Muscle of leg (tissue), 11 donors: ENCODE measurements around the gene MYO9A. TPM values are rescaled to one million over a fixed set of nuclear protein-coding genes. Genes with fewer than 3 reads are reported as not detected.

Experiments
- DNase-seq: peaks from one replicate; pipeline ENCODE4 v3.0.0; 2013
- H3K27ac ChIP-seq: one replicate; pipeline ENCODE4 v1.5.1; 2013; ENCODE audit warnings: mild to moderate bottlenecking, low read length, control low read depth
- H3K27me3 ChIP-seq: one replicate; pipeline ENCODE4 v1.6.1; 2013; ENCODE audit warnings: low read length; ENCODE audit not compliant: control insufficient read depth, insufficient read depth
- H3K36me3 ChIP-seq: one replicate; pipeline ENCODE4 v1.6.1; 2013; ENCODE audit warnings: low read length; ENCODE audit not compliant: control insufficient read depth, insufficient read depth
- H3K4me1 ChIP-seq: one replicate; pipeline ENCODE4 v1.6.1; 2013; ENCODE audit warnings: low read length; ENCODE audit not compliant: control insufficient read depth, insufficient read depth
- H3K4me3 ChIP-seq: one replicate; pipeline ENCODE4 v1.5.1; 2013; ENCODE audit warnings: low read length, control low read depth
- H3K9me3 ChIP-seq: replicated peaks from 2 replicates; pipeline ENCODE4 v1.6.1; 2013; ENCODE audit warnings: low read depth, low read length; ENCODE audit not compliant: control insufficient read depth
- whole genome bisulfite sequencing: methylation state at CpG from one replicate; pipeline ENCODE4 v1.1.5; 2013; ENCODE audit warnings: missing lambda C conversion rate; ENCODE audit not compliant: insufficient coverage; 5-methylcytosine and 5-hydroxymethylcytosine counted together
- polyA plus RNA-seq, 8 donors: library from polyadenylated mRNA; unstranded; fragments of 120-200 nt; gene quantifications; one replicate each; pipeline versions ENCODE4 v1.2.1 to v1.2.3, GENCODE V29; 2013; ENCODE audit warnings: inconsistent platforms in 1 of 8, low replicate concordance in 1 of 8; ENCODE audit not compliant: insufficient read length in 8 of 8, insufficient read depth in 1 of 8
- total RNA-seq: library from RNA; stranded (reverse); fragments of 120-200 nt; gene quantifications from one replicate; pipeline ENCODE4 v1.2.4, GENCODE V29; 2013

Gene MYO9A
- total and polyA plus RNA-seq, 9 donors, result 18.6 to 63.8 (median 28.1) TPM

DNA sequence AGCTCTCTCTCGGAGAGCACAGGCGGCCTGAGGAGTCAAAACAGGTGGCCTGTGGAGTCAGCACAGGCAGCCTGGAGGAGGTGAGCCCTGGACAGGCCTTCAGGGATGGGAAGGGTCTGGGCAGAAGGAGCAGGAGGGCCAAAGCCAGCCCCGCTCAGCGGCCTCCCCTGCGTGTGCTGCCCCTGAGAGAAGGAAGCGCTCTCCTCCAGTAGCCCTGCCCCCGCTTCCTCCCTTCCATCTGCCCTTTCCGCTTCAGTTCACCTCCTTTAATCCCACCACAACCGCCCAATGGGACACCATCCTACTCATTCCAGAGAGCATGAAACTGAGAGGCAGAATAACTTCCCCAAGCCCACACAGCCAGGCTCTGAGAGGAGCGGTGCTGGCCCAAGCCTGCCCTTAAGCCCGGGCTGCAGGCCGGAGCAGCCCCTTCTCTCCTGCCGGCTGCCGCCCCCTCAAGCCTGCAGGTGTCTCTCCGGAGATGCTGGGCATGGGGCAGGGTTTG, 310.8 kb downstream of the MYO9A start:
- DNase-seq, result peak; percentile 36
- WGBS, result 37% methylated on average over 15 of the region's 15 CpGs

DNA sequence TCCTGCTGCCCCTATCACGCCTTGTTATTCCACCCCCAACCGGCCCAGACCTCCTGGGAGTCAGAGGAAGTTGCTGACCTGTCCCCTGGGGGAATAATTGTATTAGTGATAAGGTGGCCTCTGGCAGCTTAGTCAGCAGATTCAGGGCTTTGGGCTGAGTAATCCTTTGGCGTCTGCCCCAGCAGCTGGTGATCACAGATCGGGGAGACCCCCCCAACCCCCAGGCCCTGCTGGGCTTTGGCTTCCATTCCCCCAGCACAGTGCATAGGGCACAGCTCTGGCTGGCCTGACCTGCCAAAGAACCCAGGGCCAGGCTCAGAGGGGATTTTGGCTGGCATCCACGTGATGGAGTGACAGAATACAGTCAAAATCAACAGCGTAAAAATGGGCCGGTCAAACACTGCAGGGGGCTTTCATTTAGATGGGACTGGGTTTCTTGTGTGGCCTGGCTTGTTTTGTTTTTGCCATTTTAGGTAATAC, 311.5 kb downstream of the MYO9A start:
- Histone ChIP-seq H3K27ac (no peak overlapping the region), H3K4me1 (peaks cover 66% of the 10 kb centered on the region), H3K4me3 (no peak overlapping the region), H3K36me3 (no peaks in the 10 kb centered on the region), H3K9me3 (no peaks in the 10 kb centered on the region), H3K27me3 (no peaks in the 10 kb centered on the region)
- peak; percentile 48 for DNase-seq
- WGBS, result 40% methylated on average over 2 of the region's 7 CpGs

More for the DNA sequence above, 310.8 kb downstream of the MYO9A start:
- H3K27me3 ChIP-seq, result no peaks in the 10 kb centered on the region
- H3K4me1 ChIP-seq, result peaks cover 73% of the 10 kb centered on the region
- peak overlapping the region; percentile 22 for H3K27ac ChIP-seq
- H3K9me3 ChIP-seq, result no peaks in the 10 kb centered on the region
- no peak overlapping the region for H3K4me3 ChIP-seq
- no peaks in the 10 kb centered on the region for H3K36me3 ChIP-seq

DNA sequence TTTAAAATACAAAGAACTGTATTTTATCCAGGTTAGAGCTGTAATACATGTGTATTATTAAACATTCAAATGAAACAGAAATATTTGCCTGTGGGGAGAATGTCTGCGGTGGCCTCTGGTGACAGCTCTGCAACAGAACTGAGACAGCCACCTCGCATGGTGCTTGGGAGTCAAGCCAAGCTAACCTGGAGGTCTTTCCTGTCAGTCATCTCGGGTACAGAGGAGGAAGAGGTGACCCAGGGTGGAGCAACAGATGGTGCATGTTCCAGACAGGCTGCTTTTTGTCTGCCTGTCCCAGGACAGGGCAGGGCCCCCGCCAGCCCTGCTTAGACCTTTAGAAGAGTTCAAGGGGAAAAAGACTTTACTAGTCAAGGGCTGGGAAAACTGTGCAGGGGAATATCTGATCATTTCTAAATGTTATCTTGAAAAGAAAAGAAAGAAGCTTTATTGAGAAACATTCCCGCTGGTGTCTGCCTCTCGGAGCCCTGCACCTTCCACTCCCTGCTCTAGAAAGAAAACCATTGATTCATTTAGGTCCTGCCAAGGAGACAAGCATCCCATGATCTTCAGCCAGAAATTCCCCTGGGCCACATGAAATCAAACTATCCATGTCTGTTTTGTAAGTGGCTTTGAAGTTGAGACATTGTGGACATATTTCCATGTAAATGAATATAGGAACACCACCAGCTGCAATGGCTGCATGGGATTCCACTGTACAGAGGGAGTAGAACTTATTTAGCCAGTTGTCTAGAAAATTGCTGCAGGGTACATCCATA, 313.1 kb downstream of the MYO9A start:
- peak overlapping the region; percentile 62 for H3K27ac ChIP-seq
- no peaks in the 10 kb centered on the region for H3K36me3 ChIP-seq
- no peaks in the 10 kb centered on the region for H3K27me3 ChIP-seq
- peak; percentile 69 for DNase-seq
- H3K4me1 ChIP-seq, result peaks cover 62% of the 10 kb centered on the region
- WGBS, result 17% methylated on average over 1 of the region's 6 CpGs
- no peaks in the 10 kb centered on the region for H3K9me3 ChIP-seq
- H3K4me3 ChIP-seq, result no peak overlapping the region

DNA sequence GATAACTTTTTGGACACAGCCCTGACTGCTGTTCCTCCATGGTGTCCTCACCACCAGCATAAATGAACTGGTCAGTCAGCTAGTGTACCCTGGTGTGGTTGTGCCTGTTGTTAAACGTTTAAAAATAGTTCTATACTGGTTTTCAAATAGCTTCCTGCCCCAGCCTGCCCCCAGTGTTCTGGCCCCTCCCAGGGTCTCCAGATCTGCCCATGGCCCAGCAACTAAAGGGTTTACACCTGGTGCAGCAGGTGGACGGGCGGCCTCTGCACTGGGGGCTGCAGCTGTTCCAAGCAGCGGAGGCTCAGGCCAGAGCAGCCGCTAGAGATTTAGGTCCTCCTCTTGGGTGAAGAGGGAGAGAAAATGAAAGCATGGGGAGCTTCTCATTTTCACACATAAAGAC, 313.7 kb downstream of the MYO9A start:
- Histone ChIP-seq H3K4me3 (no peak overlapping the region), H3K27me3 (no peaks in the 10 kb centered on the region), H3K9me3 (no peaks in the 10 kb centered on the region), H3K27ac (no peak overlapping the region), H3K36me3 (no peaks in the 10 kb centered on the region), H3K4me1 (peaks cover 60% of the 10 kb centered on the region)
- WGBS, result no CpG with 5 or more reads among the region's 5 CpGs
- DNase-seq, result peak; percentile 64

DNA sequence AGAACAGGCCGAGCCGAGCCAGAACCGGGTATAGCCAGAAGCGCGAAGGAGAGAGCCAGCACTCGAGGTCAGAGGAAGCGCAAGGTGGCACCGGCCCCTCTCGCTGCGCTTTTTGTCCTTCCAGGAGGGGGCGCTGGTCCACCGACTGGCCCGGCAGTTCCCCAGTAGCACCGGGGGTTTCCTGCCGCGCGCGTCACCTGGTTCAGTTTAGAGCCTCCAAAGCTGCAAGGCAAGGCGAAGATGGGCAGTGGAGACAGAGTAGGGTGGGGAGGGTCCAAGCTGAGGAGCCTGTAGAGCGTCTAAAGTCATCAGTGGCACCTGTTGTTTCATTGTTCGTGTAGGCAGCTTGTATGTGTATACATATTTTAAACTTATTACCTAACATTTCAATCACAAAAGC, 315.2 kb downstream of the MYO9A start:
- Histone ChIP-seq H3K27me3 (no peaks in the 10 kb centered on the region), H3K36me3 (no peaks in the 10 kb centered on the region), H3K9me3 (no peaks in the 10 kb centered on the region), H3K4me3 (no peak overlapping the region), H3K27ac (no peak overlapping the region), H3K4me1 (peaks cover 48% of the 10 kb centered on the region)
- DNase-seq, result no peak
- WGBS, result 54% methylated on average over 14 of the region's 21 CpGs

DNA sequence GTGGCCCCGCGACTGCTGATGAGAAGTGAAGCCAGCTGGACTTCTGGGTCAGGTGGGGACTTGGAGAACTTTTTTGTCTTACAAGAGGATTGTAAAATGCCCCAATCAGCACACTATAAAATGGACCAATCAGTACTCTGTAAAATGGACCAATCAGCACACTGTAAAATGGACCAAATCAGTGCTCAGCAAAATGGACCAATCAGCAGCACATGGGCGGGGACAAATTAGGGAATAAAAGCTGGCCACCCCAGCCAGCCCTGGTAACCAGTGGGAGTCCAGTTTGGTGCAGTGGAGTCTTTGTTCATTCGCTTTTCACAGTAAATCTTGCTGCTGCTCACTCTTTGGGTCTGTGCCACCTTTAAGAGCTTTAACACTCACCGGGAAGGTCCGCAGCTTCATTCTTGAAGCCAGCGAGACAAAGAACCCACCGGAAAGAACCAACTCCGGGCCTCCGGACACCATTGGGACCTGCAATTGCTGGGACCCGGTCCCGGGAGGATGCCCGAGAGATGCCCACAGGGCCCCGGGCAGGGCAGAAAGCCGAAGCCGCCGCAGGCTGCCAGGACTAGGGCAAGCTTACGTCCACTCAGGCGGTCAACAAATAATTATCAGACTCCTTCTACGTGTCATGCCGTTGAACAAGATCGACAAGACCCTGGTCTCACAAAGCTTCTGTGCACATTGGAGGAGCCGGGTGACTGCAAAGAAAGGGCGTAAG, 315.9 kb downstream of the MYO9A start:
- Histone ChIP-seq H3K9me3 (no peaks in the 10 kb centered on the region), H3K36me3 (no peaks in the 10 kb centered on the region), H3K27ac (no peak overlapping the region), H3K4me1 (peaks cover 42% of the 10 kb centered on the region), H3K27me3 (no peaks in the 10 kb centered on the region), H3K4me3 (no peak overlapping the region)
- WGBS, result 91% methylated on average over 22 of the region's 24 CpGs
- no peak for DNase-seq

DNA sequence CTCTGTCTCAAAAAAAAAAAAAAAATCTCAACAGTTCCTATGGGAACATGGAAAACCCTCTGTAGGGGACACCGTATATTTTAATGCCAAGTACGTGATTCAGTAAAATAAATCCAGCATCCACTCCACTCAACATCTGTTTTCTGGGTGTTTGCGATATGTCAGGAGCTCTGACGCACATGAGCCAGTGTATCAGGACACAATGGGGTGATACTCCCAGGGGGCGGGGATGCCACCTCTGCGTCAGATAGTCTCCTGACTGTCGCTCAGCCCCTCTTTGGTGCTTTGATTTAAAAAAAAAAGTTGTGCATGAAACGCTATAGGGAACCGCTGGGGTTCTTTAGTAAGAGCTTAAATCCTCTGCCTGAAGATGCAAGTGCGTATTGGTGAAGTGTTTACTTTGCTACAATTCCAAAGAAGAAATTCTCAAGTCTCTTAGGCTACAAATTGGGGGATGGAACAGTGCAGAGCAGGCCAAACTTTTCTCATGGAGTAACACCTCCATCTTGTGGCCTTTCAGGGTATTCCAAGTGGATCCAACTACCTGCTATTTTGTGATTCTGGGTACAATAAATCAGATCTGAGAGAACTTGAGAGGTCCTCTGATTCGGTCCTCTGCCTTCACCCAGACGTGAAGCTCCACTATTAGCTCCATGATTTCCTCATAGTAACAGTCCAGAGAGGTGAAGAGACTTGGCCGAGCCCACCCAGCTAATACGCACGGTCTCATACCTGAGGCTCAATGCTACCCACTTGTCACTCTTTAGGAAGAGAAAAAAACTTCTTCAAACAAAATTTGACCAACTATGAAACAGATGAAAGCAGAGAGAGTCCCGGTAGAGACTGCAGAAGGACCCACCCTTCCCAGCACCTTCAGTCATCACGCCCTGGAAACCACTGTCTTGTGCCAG, 316.9 kb downstream of the MYO9A start:
- 17% methylated on average over 6 of the region's 17 CpGs for WGBS
- DNase-seq, result peak; percentile 90
- H3K9me3 ChIP-seq, result no peaks in the 10 kb centered on the region
- H3K4me1 ChIP-seq, result peaks cover 32% of the 10 kb centered on the region
- no peaks in the 10 kb centered on the region for H3K36me3 ChIP-seq
- H3K27me3 ChIP-seq, result no peaks in the 10 kb centered on the region
- H3K4me3 ChIP-seq, result no peak overlapping the region
- no peak overlapping the region for H3K27ac ChIP-seq

DNA sequence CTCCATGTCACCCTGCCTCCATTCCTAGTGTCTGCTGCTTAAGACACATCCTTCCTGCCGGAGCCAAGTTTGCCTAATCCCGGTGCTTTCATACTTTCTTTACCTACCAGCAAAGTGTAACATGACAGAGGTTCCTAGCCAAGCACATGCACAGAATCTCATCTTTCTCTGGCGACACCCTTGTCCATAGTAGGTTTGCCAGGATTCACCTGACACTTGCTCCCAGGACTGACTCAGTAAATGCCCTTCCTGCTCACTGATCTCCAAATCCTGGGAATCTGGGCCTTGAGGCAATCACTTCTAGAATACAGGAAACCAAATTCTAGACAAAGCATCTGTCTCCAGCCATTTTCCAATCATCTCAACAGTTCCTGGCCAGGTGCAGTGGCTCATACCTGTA, 317.8 kb downstream of the MYO9A start:
- peaks cover 24% of the 10 kb centered on the region for H3K4me1 ChIP-seq
- H3K9me3 ChIP-seq, result no peaks in the 10 kb centered on the region
- DNase-seq, result no peak
- H3K4me3 ChIP-seq, result no peak overlapping the region
- H3K27ac ChIP-seq, result no peak overlapping the region
- H3K27me3 ChIP-seq, result no peaks in the 10 kb centered on the region
- 87% methylated on average over 3 of the region's 3 CpGs for WGBS
- no peaks in the 10 kb centered on the region for H3K36me3 ChIP-seq

DNA sequence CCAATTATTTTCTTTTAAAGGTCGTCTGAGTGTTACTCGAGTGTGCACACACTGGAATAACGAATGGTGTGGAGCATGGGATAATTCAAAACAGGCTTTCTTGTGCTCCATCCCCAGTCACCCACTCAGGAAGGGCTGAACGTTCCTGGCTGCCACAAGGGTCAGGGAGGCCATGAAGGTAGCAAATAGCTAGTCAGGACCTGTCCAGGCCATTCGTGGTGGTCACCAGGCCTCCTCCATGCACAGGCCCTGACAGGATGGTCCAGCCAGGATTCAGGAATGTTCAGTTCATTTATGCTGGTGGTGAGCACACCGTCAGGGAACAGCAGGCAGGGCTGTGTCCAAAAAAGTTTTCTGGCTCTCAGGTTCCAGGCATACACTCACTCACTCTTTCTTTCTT, 319.3 kb downstream of the MYO9A start:
- Histone ChIP-seq H3K4me3 (no peak overlapping the region), H3K4me1 (peaks cover 9% of the 10 kb centered on the region), H3K27ac (no peak overlapping the region), H3K27me3 (no peaks in the 10 kb centered on the region), H3K36me3 (no peaks in the 10 kb centered on the region), H3K9me3 (no peaks in the 10 kb centered on the region)
- DNase-seq, result no peak
- WGBS, result 70% methylated on average over 5 of the region's 6 CpGs
